ENCODE measurements around the gene RRAGC.
"Not testable (repeated sequence)": the region's sequence is repeated elsewhere in the genome, so short reads cannot be mapped to it uniquely, and the experiment has no call there.

The RRAGC gene

DNA sequence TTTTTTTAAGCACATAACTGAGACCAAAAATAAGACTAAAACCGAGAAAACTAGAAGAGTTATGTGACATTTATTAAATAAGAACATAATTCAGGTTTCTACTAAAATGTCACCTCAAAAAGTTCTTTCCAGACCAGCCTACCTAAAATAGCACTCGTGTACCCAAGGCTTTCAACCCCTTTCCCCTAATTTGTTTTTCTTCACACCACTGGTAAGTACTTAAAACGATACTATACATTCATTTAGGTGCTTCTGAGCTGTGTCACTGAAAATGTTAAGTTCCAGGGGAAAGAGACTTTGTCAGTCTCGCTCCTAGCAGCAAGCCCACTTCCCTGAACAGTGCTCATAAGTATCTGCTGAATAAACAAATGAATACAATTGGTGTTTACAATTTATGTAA is 6.8 kb downstream of the RRAGC start:
- DNase-seq: no peak

GRCh38 chr1:38848071-38848470 is 11.5 kb downstream of the RRAGC start:
- DNase-seq: no peak

- DNase-seq: no peak
Observed at GRCh38 chr1:38846210-38846609, 13.4 kb downstream of the RRAGC start.

DNA sequence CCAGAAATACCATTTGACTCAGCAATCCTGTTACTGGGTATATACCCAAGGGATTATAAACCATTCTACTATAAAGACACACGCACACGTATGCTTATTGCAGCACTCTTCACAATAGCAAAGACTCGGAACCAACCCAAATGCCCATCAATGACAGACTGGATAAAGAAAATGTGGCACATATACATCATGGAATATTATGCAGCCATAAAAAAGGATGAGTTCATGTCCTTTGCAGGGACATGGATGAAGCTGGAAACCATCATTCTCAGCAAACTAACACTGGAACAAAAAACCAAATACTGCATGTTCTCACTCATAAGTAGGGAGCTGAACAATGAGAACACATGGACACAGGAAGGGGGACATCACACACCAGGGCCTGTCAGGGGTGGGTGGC is 14.5 kb downstream of the RRAGC start:
- not testable (repeated sequence) for DNase-seq

- no peak for DNase-seq
Observed at GRCh38 chr1:38840281-38840680, 19.3 kb downstream of the RRAGC start.

DNA sequence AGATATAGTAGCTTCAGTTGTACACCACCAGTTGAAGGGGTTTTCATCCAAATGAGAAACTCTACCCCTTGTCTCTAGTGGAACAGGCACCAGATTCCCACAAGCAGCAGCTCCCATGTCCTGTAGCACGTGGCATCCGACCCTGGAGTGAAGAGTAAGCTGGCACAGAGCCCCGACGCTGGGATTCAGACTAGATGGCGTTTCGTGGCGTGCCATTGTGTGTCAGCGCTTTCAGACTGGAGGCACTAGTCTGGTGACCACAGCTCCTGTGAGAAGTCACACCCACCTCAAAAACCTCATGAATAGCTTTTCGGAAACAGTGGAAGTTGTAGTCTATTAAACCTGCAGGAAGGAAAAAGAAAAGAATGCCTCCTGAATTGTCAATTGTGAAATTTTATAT is 20.2 kb downstream of the RRAGC start:
- no peak for DNase-seq

DNA sequence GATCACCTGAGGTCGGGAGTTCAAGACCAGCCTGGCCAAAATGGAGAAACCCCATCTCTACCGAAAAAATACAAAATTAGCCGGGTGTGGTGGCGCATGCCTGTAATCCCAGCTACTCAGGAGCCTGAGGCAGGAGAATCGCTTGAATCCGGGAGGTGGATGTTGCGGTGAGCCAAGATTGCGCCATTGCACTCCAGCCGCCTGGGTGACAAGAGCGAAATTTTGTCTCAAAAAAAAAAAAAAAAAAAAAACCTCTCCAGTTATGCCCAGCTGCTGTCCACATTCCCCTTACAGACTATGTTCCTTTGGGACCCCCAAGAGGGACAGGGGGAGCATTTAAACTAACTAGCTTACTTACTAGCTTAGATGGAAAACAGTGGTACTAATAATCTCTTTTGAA is 23.3 kb downstream of the RRAGC start:
- not testable (repeated sequence) for DNase-seq

DNA sequence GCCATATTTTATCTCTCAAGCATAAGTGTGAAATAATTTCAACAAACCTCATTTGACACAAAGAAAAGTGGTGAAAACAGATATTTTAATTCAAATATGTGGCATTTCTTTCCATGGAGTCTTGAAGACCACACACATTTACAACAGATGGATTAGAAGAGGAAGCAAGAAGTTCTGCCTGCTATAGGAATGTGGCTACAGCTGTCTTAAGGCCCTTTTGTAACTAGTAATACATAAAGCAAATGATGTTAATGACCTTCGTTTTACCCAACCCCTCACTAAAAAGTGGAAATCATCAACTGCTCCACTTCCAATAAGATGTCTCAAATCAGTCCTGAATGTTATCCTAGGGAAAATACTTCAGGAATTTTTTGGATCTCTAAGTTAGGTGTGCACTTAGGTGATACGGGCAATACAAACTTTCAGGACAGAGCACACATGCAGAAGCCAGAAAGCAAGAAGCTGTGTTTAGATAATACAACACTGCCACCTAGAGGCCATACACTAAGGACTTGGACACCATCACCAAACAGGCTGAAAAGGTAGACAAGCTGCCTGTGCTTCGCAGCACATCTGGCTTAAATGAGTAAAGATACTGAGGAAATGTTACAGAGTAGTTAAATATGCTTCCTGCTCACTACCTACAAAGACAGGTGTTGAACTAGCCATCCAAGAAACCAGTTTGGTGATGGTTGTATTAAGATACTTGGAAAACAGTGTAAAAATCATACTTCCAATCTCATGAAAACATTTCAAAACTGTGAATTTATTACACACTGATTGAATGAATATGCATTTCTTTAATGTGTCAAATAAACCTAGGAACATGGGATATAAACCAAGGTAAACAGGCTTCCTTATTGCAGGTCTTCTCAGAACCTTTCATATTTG is 24.4 kb downstream of the RRAGC start:
- peak in 1 of 2 donors; percentile 80 for DNase-seq

- DNase-seq: no peak
Observed at GRCh38 chr1:38834221-38834782, 25.3 kb downstream of the RRAGC start.

DNA sequence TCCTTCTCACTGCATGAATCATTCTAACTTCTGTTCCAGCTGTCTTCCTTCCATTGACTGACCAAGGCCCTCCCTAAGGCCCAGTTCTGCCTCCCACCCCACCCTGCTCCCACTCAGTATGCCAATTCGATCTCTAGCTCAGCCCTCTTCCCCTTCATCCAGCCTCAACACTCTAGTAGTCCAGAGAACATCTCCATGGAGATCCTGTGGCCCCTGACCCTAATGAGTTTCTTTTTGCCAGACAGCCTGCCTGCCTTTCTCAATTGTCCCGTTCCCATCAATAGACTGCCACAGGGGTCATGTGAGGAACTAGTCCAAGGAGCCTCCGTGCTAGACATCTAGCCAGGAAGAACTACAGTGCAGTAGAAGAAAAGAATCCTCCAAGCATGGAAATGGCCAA is 26.4 kb downstream of the RRAGC start:
- DNase-seq: peak; percentile 8 to 20

- DNase-seq: no peak
Observed at GRCh38 chr1:38832370-38832734, 27.2 kb downstream of the RRAGC start.

DNA sequence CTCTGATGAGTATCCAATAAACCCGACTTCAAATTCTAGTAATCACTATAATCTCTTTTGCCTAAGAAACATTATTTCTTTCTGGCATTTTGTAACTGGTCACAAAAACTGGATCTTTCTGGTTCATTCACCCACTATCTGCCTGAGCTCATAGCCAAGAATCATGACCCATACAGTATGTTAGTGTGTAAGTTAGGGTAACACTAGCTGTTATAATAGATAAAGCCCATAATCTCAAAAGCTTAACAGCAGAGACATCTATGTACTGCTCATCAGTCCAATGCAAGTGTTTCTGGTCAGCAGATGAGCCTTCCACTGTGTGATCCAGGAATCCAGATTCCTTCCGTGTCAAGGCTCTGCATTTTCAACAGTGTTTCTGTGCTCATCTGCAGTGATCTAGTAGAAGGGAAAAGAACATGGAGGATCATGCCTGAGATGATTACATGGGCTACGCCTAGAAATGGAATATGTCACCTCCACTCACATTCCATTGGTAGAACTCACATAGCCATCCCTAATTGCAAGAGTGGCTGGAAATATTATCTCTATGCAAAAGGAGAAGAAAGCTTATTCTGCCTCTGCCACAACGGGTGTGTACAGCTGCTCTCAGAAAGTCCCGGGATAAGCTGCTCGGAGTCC is 27.7 kb downstream of the RRAGC start:
- no peak for DNase-seq

GRCh38 chr1:38829368-38829767 is 30.2 kb downstream of the RRAGC start:
- DNase-seq: no peak

- DNase-seq: no peak
Observed at GRCh38 chr1:38827318-38827717, 32.3 kb downstream of the RRAGC start.

GRCh38 chr1:38826886-38827285 is 32.7 kb downstream of the RRAGC start:
- no peak for DNase-seq

DNA sequence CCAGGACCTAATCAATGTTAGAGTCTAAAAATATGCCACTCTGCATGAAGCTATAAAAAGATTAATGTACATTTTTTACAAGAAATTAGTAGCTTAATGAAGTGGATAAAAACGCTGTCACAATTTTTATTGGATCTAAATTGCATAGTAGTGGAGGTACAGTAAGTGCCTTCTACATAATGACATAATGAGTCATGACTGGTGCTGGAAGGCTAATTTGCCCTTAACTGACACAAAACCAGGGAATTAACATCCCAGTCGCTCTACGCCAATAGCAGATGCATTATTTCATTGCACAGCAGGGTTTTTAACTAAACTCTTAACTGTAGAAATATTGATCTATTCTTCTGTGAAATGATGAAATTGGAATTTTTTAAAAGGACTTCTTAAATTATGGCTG is 33.3 kb downstream of the RRAGC start:
- no peak for DNase-seq

- no peak for DNase-seq
Observed at GRCh38 chr1:38820860-38821259, 38.7 kb downstream of the RRAGC start.

GRCh38 chr1:38819516-38819915 is 40.1 kb downstream of the RRAGC start:
- DNase-seq: no peak

- no peak for DNase-seq
Observed at GRCh38 chr1:38819040-38819439, 40.5 kb downstream of the RRAGC start.

- peak in 1 of 2 donors; percentile 7 for DNase-seq
Observed at GRCh38 chr1:38818175-38818976, 41.2 kb downstream of the RRAGC start.

- no peak for DNase-seq
Observed at GRCh38 chr1:38817267-38818174, 42.1 kb downstream of the RRAGC start.
